Lower leg skin (tissue), 4 donors: ENCODE measurements around the gene MEAK7. TPM values are rescaled to one million over a fixed set of nuclear protein-coding genes. Genes with fewer than 3 reads are reported as not detected.

Experiments used
- DNase-seq, 2 donors: peaks; one replicate each; pipeline ENCODE4 v3.0.0-alpha.2; 2019; ENCODE audit warnings: low spot score in 2 of 2
- H3K4me3 ChIP-seq: fragments of 200-600 bp; sonication (generic); 2 replicates; pipeline ENCODE4 v1.5.1; 2017; ENCODE audit warnings: mild to moderate bottlenecking, low read depth; ENCODE audit not compliant: poor library complexity, severe bottlenecking
- CTCF ChIP-seq, 3 donors: fragments of 450-650 bp; IDR thresholded peaks; one replicate each; pipeline ENCODE4 v1.5.1; 2016; ENCODE audit warnings: antibody characterized with exemption in 3 of 3, mild to moderate bottlenecking in 3 of 3, moderate library complexity in 2 of 3
- POLR2A ChIP-seq, 2 donors: fragments of 450-650 bp; IDR thresholded peaks; one replicate each; pipeline ENCODE4 v1.6.1; 2016 to 2017; ENCODE audit warnings: antibody characterized with exemption in 2 of 2, mild to moderate bottlenecking in 1 of 2, moderate library complexity in 1 of 2
- WGBS, 2 donors: methylation state at CpG; one replicate each; pipeline ENCODE4 v1.1.5; 2018; 5-methylcytosine and 5-hydroxymethylcytosine counted together
- intact Hi-C: fragments of 100-400 bp; cut with DNase I; formaldehyde crosslinking; loops from one replicate; pipeline ENCODE4 v1.15.0; 2023; ENCODE audit warnings: low total_unique reads
- total RNA-seq, 4 donors: library from RNA; depleted of rRNA; stranded (reverse); fragments of >200 nt; gene quantifications; one replicate each; pipeline ENCODE4 v1.1.0, GENCODE V29; 2016

The MEAK7 gene
- total RNA-seq, 4 donors from 2014 or later: 10.2 to 20.8 (median 14.9) TPM

- intact Hi-C loops: loop anchor here (10.0 kb wide), 1 partner anchor 447 kb away; no protein-coding TSS in a partner anchor
- TF ChIP-seq POLR2A (IDR thresholded peaks at IDR 0.05) (no peak), CTCF (IDR thresholded peaks at IDR 0.05) (no peak)
- WGBS, 2 donors: 83 to 88% methylated on average over 12 of the region's 12 CpGs
- DNase-seq: no peak
- H3K4me3 ChIP-seq: no peak overlapping the region
Measured at GRCh38 chr16:84517366-84517765, 12.9 kb upstream of the MEAK7 start.

- WGBS, 2 donors: 79 to 84% methylated on average over 25 to 26 of the region's 26 CpGs
- TF ChIP-seq CTCF (IDR thresholded peaks at IDR 0.05) (no peak), POLR2A (IDR thresholded peaks at IDR 0.05) (no peak)
- no peak overlapping the region for H3K4me3 ChIP-seq
- DNase-seq: no peak
- intact Hi-C loops: loop anchor here (5.0 to 10.0 kb wide), 3 partner anchors 107 to 450 kb away; no protein-coding TSS in a partner anchor
Measured at GRCh38 chr16:84514874-84515835, 10.7 kb upstream of the MEAK7 start.

GRCh38 chr16:84514295-84514873 is 9.9 kb upstream of the MEAK7 start:
- no peak overlapping the region for H3K4me3 ChIP-seq
- no peak for TF ChIP-seq POLR2A (IDR thresholded peaks at IDR 0.05)
- TF ChIP-seq CTCF (IDR thresholded peaks at IDR 0.05): no peak
- WGBS, 2 donors: 76 to 77% methylated on average over 14 of the region's 14 CpGs
- DNase-seq: no peak
- intact Hi-C loops: loop anchor here (5.0 to 10.0 kb wide), 3 partner anchors 108 to 450 kb away; no protein-coding TSS in a partner anchor

GRCh38 chr16:84513666-84514065 is 9.2 kb upstream of the MEAK7 start:
- intact Hi-C loops: loop anchor here (5.0 to 10.0 kb wide), 3 partner anchors 109 to 451 kb away; no protein-coding TSS in a partner anchor
- no peak for DNase-seq
- WGBS, 2 donors: 89 to 96% methylated on average over 10 of the region's 11 CpGs
- TF ChIP-seq CTCF (IDR thresholded peaks at IDR 0.05) (no peak), POLR2A (IDR thresholded peaks at IDR 0.05) (no peak)
- H3K4me3 ChIP-seq: no peak overlapping the region

- 87 to 89% methylated on average over 10 of the region's 10 CpGs for WGBS, 2 donors
- intact Hi-C loops: loop anchor here (5.0 to 10.0 kb wide), 3 partner anchors 109 to 452 kb away; no protein-coding TSS in a partner anchor
- TF ChIP-seq CTCF (IDR thresholded peaks at IDR 0.05) (no peak), POLR2A (IDR thresholded peaks at IDR 0.05) (no peak)
- H3K4me3 ChIP-seq: no peak overlapping the region
- DNase-seq: no peak
Measured at GRCh38 chr16:84513123-84513522, 8.7 kb upstream of the MEAK7 start.
